Mesenchymal stem cell (in vitro differentiated cells and primary cell): ENCODE measurements around the gene KRT36.

Experiments
- DNase-seq: peaks from one replicate; pipeline ENCODE4 v3.0.0-alpha.2; 2013
- H2AFZ ChIP-seq: one replicate; pipeline ENCODE4 v1.6.1; 2013; ENCODE audit warnings: low read depth, mild to moderate bottlenecking, control low read depth, inconsistent platforms, low read length, moderate library complexity
- H2AK5ac ChIP-seq: 2 replicates; pipeline ENCODE4 v1.6.1; 2013; ENCODE audit warnings: low read length, moderate library complexity, mild to moderate bottlenecking, inconsistent platforms; ENCODE audit not compliant: severe bottlenecking
- H2BK120ac ChIP-seq: one replicate; pipeline ENCODE4 v1.6.1; 2013; ENCODE audit warnings: low read depth, mild to moderate bottlenecking, inconsistent platforms, low read length, moderate library complexity
- H2BK12ac ChIP-seq, 2 experiments: one replicate each; pipeline ENCODE4 v1.6.1; 2013; ENCODE audit warnings: inconsistent platforms in 2 of 2, low read length in 2 of 2, mild to moderate bottlenecking in 2 of 2, moderate library complexity in 2 of 2, control low read depth in 1 of 2
- H2BK15ac ChIP-seq: one replicate; pipeline ENCODE4 v1.6.1; 2013; ENCODE audit warnings: mild to moderate bottlenecking, low read depth, inconsistent platforms; ENCODE audit not compliant: poor library complexity, severe bottlenecking
- H2BK5ac ChIP-seq: 2 replicates; pipeline ENCODE4 v1.6.1; 2013; ENCODE audit warnings: low read depth, mild to moderate bottlenecking, low read length, control low read depth, inconsistent platforms; ENCODE audit not compliant: poor library complexity, severe bottlenecking
- H3K14ac ChIP-seq, 2 experiments: one replicate each; pipeline ENCODE4 v1.6.1; 2013; ENCODE audit warnings: inconsistent platforms in 2 of 2, low read length in 2 of 2, control low read depth in 1 of 2, mild to moderate bottlenecking in 1 of 2, moderate library complexity in 1 of 2
- H3K18ac ChIP-seq, 2 experiments: one replicate each; pipeline ENCODE4 v1.6.1; 2013; ENCODE audit warnings: inconsistent platforms in 2 of 2, low read length in 2 of 2, control low read depth in 1 of 2, low read depth in 1 of 2, mild to moderate bottlenecking in 1 of 2
- H3K23ac ChIP-seq, 2 experiments: one replicate each; pipeline ENCODE4 v1.6.1; 2013; ENCODE audit warnings: inconsistent platforms in 2 of 2, low read length in 2 of 2, mild to moderate bottlenecking in 2 of 2, moderate library complexity in 2 of 2, control low read depth in 1 of 2
- H3K27ac ChIP-seq: 2 replicates; pipeline ENCODE4 v1.5.1; 2013; ENCODE audit warnings: mild to moderate bottlenecking, moderate library complexity, low read length, control low read depth, inconsistent platforms; ENCODE audit not compliant: poor library complexity, severe bottlenecking
- H3K27me3 ChIP-seq, 2 experiments: 2 replicates each; pipeline versions ENCODE4 v1.6.1 to v1.7.0; 2013; ENCODE audit warnings: low read length in 2 of 2, mild to moderate bottlenecking in 2 of 2, moderate library complexity in 2 of 2, control low read depth in 1 of 2, inconsistent platforms in 1 of 2; ENCODE audit not compliant: control insufficient read depth in 1 of 2, insufficient read depth in 1 of 2
- H3K36me3 ChIP-seq, 2 experiments: 2 replicates each; pipeline versions ENCODE4 v1.6.1 to v1.7.0; 2013; ENCODE audit warnings: low read length in 2 of 2, control low read depth in 1 of 2, inconsistent platforms in 1 of 2, low read depth in 1 of 2, mild to moderate bottlenecking in 1 of 2; ENCODE audit not compliant: insufficient read depth in 2 of 2, control insufficient read depth in 1 of 2
- H3K4ac ChIP-seq, 2 experiments: one replicate each; pipeline ENCODE4 v1.6.1; 2013; ENCODE audit warnings: inconsistent platforms in 2 of 2, low read length in 2 of 2, mild to moderate bottlenecking in 2 of 2, moderate library complexity in 2 of 2, control low read depth in 1 of 2, low read depth in 1 of 2
- H3K4me1 ChIP-seq: 2 replicates; pipeline ENCODE4 v1.6.1; 2013; ENCODE audit warnings: low read depth, low read length, control low read depth; ENCODE audit not compliant: control insufficient read depth, insufficient read depth
- H3K4me2 ChIP-seq: 2 replicates; pipeline ENCODE4 v1.6.1; 2013; ENCODE audit warnings: low read length, mild to moderate bottlenecking, inconsistent platforms; ENCODE audit not compliant: poor library complexity, severe bottlenecking
- H3K4me3 ChIP-seq, 2 experiments: 2 replicates each; pipeline versions ENCODE4 v1.5.1 to v1.7.0; 2013; ENCODE audit warnings: low read length in 2 of 2, mild to moderate bottlenecking in 2 of 2, control low read depth in 1 of 2, low read depth in 1 of 2; ENCODE audit not compliant: insufficient read depth in 1 of 2
- H3K79me1 ChIP-seq: replicated peaks from 2 replicates; pipeline ENCODE4 v1.6.1; 2013; ENCODE audit warnings: mild to moderate bottlenecking, control low read depth, low read length, inconsistent platforms; ENCODE audit not compliant: poor library complexity, severe bottlenecking
- H3K9ac ChIP-seq: 2 replicates; pipeline ENCODE4 v1.7.0; 2013; ENCODE audit warnings: mild to moderate bottlenecking, low read length, moderate library complexity
- H3K9me3 ChIP-seq: 2 replicates; pipeline ENCODE4 v1.7.0; 2013; ENCODE audit warnings: mild to moderate bottlenecking, low read length; ENCODE audit not compliant: control insufficient read depth
- H4K8ac ChIP-seq: one replicate; pipeline ENCODE4 v1.6.1; 2013; ENCODE audit warnings: inconsistent platforms, mild to moderate bottlenecking, low read length, moderate library complexity
- H4K91ac ChIP-seq: one replicate; pipeline ENCODE4 v1.6.1; 2013; ENCODE audit warnings: mild to moderate bottlenecking, low read length, inconsistent platforms
- WGBS: methylation state at CpG from one replicate; pipeline ENCODE4 v1.1.7; 2013; ENCODE audit warnings: mixed read lengths; 5-methylcytosine and 5-hydroxymethylcytosine counted together

Gene KRT36

DNA sequence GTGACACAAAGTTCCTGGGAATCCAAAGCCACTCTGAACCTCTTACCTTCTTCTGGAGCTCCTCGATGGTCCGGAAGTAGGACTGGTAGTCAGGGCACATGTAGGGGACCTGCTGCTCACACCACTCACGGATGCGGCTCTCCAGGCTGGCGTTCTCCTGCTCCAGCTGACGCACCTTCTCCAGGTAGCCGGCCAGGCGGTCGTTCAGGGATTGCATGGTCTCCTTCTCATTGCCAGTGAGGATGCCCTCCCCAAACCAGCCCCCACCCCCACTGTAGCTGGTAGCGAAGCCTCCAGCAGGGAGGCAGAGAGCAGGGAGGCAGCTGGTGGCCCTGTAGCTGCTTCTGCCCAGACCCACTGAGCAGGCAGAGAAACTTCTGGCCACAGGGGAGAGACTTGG is 9.1 kb downstream of the KRT36 start:
- DNase-seq = no peak
- Histone ChIP-seq H4K8ac (no peak overlapping the region), H3K4me3 (no peak overlapping the region), H3K9me3 (no peaks in the 10 kb centered on the region), H3K18ac (no peak overlapping the region), H2BK120ac (no peak overlapping the region), H4K91ac (no peak overlapping the region), H3K27me3 (peaks cover 0 to 65% of the 10 kb centered on the region in 2 experiments), H3K4me2 (no peak overlapping the region), H2AFZ (no peak overlapping the region), H3K27ac (no peak overlapping the region), H3K14ac (no peak overlapping the region), H2BK5ac (no peak overlapping the region), H2BK12ac (no peak overlapping the region), H3K9ac (no peak overlapping the region), H3K36me3 (no peaks in the 10 kb centered on the region), H2BK15ac (no peak overlapping the region), H3K23ac (no peak overlapping the region), H3K4me1 (no peaks in the 10 kb centered on the region), H3K4ac (no peak overlapping the region), H3K79me1 (no peaks in the 10 kb centered on the region), H2AK5ac (no peak overlapping the region)
- WGBS = 94% methylated on average over 10 of the region's 10 CpGs

DNA sequence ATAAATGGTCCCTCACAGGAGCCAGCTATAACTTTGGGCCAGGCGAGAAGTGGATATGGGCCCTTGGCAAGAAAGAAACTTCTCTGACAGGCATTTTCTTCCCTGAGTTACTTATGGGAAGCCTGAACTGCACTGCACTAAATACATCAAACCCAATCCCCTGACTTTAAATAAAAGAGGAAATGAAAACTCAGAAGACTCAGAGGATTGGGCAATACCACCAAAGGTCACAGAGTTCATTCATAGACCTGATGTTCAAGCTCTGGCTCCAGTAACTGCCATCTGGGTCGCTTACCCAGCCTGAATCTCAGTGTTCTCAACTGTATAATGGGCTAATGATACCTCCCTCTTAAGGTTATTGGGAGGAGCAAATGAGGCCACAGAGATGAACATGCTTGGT is 9.6 kb downstream of the KRT36 start:
- Histone ChIP-seq H3K27me3 (peaks cover 0 to 69% of the 10 kb centered on the region in 2 experiments), H4K8ac (no peak overlapping the region), H3K4ac (no peak overlapping the region), H3K4me3 (no peak overlapping the region), H4K91ac (no peak overlapping the region), H3K27ac (no peak overlapping the region), H2AK5ac (no peak overlapping the region), H3K4me2 (no peak overlapping the region), H3K9ac (no peak overlapping the region), H2BK12ac (no peak overlapping the region), H3K79me1 (no peaks in the 10 kb centered on the region), H3K36me3 (no peaks in the 10 kb centered on the region), H3K14ac (no peak overlapping the region), H3K23ac (no peak overlapping the region), H3K18ac (no peak overlapping the region), H3K9me3 (no peaks in the 10 kb centered on the region), H2BK120ac (no peak overlapping the region), H3K4me1 (no peaks in the 10 kb centered on the region), H2AFZ (no peak overlapping the region), H2BK5ac (no peak overlapping the region), H2BK15ac (no peak overlapping the region)
- 57% methylated on average over 2 of the region's 2 CpGs for WGBS
- DNase-seq = no peak

DNA sequence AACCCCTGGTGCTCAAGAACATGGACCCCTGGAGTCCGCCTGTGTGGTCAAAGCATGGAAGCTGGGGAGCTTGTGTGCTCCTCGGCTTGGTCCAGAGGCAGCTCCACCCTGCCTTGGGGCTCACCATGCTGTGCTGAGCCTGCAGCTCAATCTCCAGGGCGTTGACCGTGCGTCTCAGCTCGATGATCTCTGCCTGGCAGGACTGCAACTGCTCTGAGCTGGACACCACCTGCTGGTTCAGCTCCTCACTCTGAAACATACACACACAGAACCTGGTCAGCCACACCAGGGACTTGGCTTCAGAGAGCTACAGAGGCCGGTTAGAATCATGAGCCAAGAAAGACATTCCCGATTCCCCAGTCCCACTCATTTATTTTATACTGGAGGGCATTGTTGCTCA is 11.5 kb downstream of the KRT36 start:
- H2BK15ac ChIP-seq = no peak overlapping the region
- H3K9ac ChIP-seq = no peak overlapping the region
- H3K9me3 ChIP-seq = peaks cover 5% of the 10 kb centered on the region
- no peak overlapping the region for H2BK120ac ChIP-seq
- WGBS = 85% methylated on average over 7 of the region's 8 CpGs
- no peak for DNase-seq
- no peaks in the 10 kb centered on the region for H3K79me1 ChIP-seq
- no peak overlapping the region for H3K14ac ChIP-seq
- no peak overlapping the region for H4K8ac ChIP-seq
- no peak overlapping the region for H3K18ac ChIP-seq
- H2BK5ac ChIP-seq = no peak overlapping the region
- H3K36me3 ChIP-seq = no peaks in the 10 kb centered on the region
- H3K4me3 ChIP-seq = no peak overlapping the region
- peaks cover 0 to 71% of the 10 kb centered on the region in 2 experiments for H3K27me3 ChIP-seq
- H2AK5ac ChIP-seq = no peak overlapping the region
- H2BK12ac ChIP-seq = no peak overlapping the region
- no peak overlapping the region for H3K4me2 ChIP-seq
- no peaks in the 10 kb centered on the region for H3K4me1 ChIP-seq
- H4K91ac ChIP-seq = peak overlapping the region; percentile 10
- no peak overlapping the region for H3K4ac ChIP-seq
- no peak overlapping the region for H3K27ac ChIP-seq
- H2AFZ ChIP-seq = no peak overlapping the region
- H3K23ac ChIP-seq = no peak overlapping the region

DNA sequence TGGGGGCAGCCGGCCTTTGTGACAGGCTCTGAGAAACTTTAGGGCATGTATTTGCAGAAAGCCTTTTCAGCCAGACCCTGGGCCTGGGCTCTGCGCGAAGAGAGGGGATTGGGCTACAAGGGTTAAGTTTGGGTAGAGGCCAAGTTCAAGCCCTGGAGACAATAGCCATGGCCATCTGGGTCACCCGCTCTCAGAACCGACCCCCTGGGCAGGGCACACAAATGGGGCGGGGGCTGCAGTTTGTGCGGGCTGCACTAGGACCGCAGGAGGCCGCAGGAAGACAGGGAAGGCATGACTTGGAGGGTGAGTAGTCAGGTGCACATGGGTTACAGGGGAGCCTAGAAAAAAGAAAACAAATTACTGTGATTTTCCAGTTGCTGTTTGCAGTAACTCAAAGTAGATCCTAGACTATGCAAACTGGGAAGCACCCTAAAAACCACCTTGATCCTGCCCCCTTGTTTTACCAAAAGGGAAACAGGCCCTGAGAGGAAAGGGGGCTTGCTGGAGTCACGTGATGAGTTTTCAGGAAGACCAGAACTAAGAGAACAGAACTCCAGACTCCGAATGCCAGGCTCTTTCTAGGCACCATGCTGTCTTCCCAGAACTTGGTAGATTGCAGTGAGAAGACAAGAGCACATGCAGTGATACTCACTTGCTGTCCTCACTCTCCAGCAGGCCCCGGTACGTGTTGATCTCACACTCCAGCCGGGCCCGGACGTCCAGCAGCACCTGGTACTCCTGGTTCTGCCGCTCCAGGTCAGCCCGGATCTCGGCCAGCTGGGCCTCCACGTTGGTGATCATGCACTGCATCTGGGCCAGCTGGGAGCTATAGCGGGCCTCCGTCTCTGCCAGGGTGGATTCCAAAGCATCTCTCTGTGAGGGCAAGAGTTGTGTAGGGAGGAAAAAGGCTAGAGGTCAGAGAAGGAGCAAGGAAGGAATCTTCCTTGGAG is 12.6 kb downstream of the KRT36 start:
- H3K18ac ChIP-seq = no peak overlapping the region

More for the DNA sequence above, 12.6 kb downstream of the KRT36 start:
- H3K23ac ChIP-seq = no peak overlapping the region
- no peak overlapping the region for H3K4me3 ChIP-seq
- H3K79me1 ChIP-seq = no peaks in the 10 kb centered on the region
- H2BK5ac ChIP-seq = no peak overlapping the region
- H2AK5ac ChIP-seq = no peak overlapping the region
- H2BK12ac ChIP-seq = no peak overlapping the region
- no peak overlapping the region for H4K91ac ChIP-seq
- peaks cover 6% of the 10 kb centered on the region for H3K9me3 ChIP-seq
- H3K27ac ChIP-seq = no peak overlapping the region
- H3K9ac ChIP-seq = no peak overlapping the region
- H2AFZ ChIP-seq = no peak overlapping the region
- H3K27me3 ChIP-seq = peaks cover 0 to 75% of the 10 kb centered on the region in 2 experiments
- 93% methylated on average over 22 of the region's 22 CpGs for WGBS
- no peak for DNase-seq
- H4K8ac ChIP-seq = no peak overlapping the region
- no peak overlapping the region for H2BK120ac ChIP-seq
- H3K4ac ChIP-seq = no peak overlapping the region
- peak overlapping the region in 1 of 2 experiments; percentile 36 for H3K14ac ChIP-seq
- no peak overlapping the region for H3K4me2 ChIP-seq
- no peak overlapping the region for H2BK15ac ChIP-seq
- H3K36me3 ChIP-seq = no peaks in the 10 kb centered on the region
- H3K4me1 ChIP-seq = no peaks in the 10 kb centered on the region
